ENCODE data around the gene ARHGEF6. TPM values are rescaled to one million over a fixed set of nuclear protein-coding genes. Genes with fewer than 3 reads are reported as not detected.
A peak's percentile ranks its signal among the peaks of the same experiment; 100 is the strongest.
"Not testable (repeated sequence)": the region's sequence is repeated elsewhere in the genome, so short reads cannot be mapped to it uniquely, and the experiment has no call there.

Gene ARHGEF6
- total RNA-seq, 2 experiments from 2014 or later: 97.2 to 122 TPM

GRCh38 chrX:136812286-136812685 lies 31.6 kb upstream of the ARHGEF6 start:
- no peaks in the 10 kb centered on the region for H3K9me3 Mint-ChIP-seq
- H3K4me1 Mint-ChIP-seq: peaks cover 25% of the 10 kb centered on the region
- ChIA-PET POLR2A (no interaction called here), CTCF (interaction anchor here (1.0 to 1.1 kb wide), 2 partner anchors 10 to 108 kb away, joined by 3 to 4 read pairs; no protein-coding TSS in a partner anchor)
- no peaks in the 10 kb centered on the region for H3K27me3 Mint-ChIP-seq
- H3K36me3 Mint-ChIP-seq (ENCODE audit: low read depth): peaks cover 9% of the 10 kb centered on the region
- no peak overlapping the region for H3K4me3 Mint-ChIP-seq
- H3K27ac Mint-ChIP-seq: no peak overlapping the region
- DNase-seq: no peak

GRCh38 chrX:136810493-136810892 lies 29.8 kb upstream of the ARHGEF6 start:
- Mint-ChIP-seq H3K27me3 (no peaks in the 10 kb centered on the region), H3K4me1 (peaks cover 25% of the 10 kb centered on the region), H3K27ac (peak overlapping the region; percentile 62), H3K4me3 (peak overlapping the region; percentile 19), H3K36me3 (ENCODE audit: low read depth) (peaks cover 11% of the 10 kb centered on the region), H3K9me3 (no peaks in the 10 kb centered on the region)
- POLR2A ChIA-PET: interaction anchor here (0.9 kb wide), 1 partner anchor 30 kb away, joined by 3 read pairs; the partner anchor contains the start of gene ARHGEF6
- CTCF ChIA-PET: interaction anchor here (0.9 to 1.7 kb wide), 4 partner anchors 12 to 58 kb away, joined by 3 to 6 read pairs (median 4); no protein-coding TSS in a partner anchor
- peak; percentile 17 for DNase-seq

DNA sequence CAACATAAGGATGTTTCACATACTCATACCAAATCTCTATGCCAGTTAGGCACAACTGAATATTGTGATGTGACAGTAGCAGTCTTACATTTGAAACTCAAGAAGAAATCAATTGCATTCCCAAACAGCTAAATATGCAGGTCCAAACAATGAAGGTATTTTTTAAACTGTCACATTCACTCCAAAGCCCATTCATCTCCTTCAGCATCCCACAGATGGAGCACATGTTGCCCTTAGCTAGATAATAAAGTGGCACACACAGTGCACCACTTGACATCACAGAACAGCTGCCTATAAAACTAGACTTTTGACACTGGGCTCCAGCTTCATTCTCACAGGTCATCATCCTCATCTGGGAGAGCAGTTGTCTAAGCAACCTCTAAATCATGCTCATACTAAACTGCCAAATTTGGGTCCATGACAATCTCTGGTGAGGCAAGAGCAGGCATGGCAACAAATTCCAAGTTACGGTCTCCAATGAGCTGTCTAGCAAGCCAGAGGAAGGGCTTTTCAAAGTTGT lies 26.2 kb upstream of the ARHGEF6 start:
- no peak for DNase-seq
- H3K4me1 Mint-ChIP-seq: peaks cover 23% of the 10 kb centered on the region
- ChIA-PET POLR2A (no interaction called here), CTCF (interaction anchor here (1.1 kb wide), 1 partner anchor 16 kb away, joined by 3 read pairs; no protein-coding TSS in a partner anchor)
- H3K27me3 Mint-ChIP-seq: no peaks in the 10 kb centered on the region
- peaks cover 11% of the 10 kb centered on the region for H3K36me3 Mint-ChIP-seq (ENCODE audit: low read depth)
- H3K4me3 Mint-ChIP-seq: no peak overlapping the region
- no peak overlapping the region for H3K27ac Mint-ChIP-seq
- H3K9me3 Mint-ChIP-seq: peaks cover 3% of the 10 kb centered on the region

DNA sequence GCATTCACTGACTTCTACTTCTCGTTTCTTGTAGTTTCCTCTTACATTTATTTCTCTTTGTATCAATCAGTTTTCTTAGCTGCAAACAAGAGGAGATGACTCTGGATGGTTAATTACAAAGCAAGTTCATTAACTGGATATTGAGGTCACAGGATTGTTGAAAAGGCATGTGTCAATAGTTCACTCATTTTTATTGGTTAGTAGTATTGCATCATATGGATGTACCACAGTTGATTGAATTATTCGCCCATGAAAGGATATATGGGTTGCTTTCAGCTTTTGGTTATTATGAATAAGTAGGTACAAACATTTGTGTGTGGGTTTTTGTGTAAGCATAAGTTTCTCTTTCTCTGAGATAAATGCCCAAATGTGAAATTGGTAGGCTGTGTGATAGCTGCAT lies 21.8 kb upstream of the ARHGEF6 start:
- Mint-ChIP-seq H3K36me3 (ENCODE audit: low read depth) (peaks cover 9% of the 10 kb centered on the region), H3K27me3 (no peaks in the 10 kb centered on the region), H3K4me3 (no peak overlapping the region), H3K9me3 (peaks cover 3% of the 10 kb centered on the region), H3K4me1 (peaks cover 12% of the 10 kb centered on the region), H3K27ac (no peak overlapping the region)
- no peak for DNase-seq
- POLR2A ChIA-PET: no interaction called here
- CTCF ChIA-PET: interaction anchor here (0.9 kb wide), 1 partner anchor 12 kb away, joined by 3 read pairs; no protein-coding TSS in a partner anchor

DNA sequence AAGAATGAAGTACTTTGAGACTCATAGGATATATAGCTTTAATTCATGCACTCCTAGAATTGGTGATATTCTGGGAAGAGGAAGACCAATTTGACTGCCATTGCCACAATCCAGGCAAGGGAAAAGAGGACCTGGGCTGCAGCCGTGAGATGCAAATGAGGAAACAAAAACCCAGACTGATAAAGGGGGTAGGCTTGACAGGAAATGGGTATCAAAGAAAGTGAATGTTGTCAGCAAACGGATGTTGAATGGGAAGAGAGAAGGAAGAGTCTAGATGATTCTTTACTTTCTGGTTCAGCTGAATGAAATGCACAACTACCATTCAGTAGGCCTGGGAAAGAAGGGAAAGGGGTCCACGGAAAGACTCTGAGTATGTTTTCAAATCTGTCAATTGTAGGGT lies 17.1 kb upstream of the ARHGEF6 start:
- Mint-ChIP-seq H3K36me3 (ENCODE audit: low read depth) (peaks cover 4% of the 10 kb centered on the region), H3K4me1 (peaks cover 14% of the 10 kb centered on the region), H3K27me3 (no peaks in the 10 kb centered on the region), H3K4me3 (no peak overlapping the region), H3K9me3 (peaks cover 3% of the 10 kb centered on the region), H3K27ac (no peak overlapping the region)
- no peak for DNase-seq
- ChIA-PET CTCF (no interaction called here), POLR2A (no interaction called here)

GRCh38 chrX:136795132-136795531 lies 14.4 kb upstream of the ARHGEF6 start:
- H3K27me3 Mint-ChIP-seq; H3K9me3 Mint-ChIP-seq; H3K27ac Mint-ChIP-seq; H3K4me3 Mint-ChIP-seq; DNase-seq; H3K36me3 Mint-ChIP-seq (ENCODE audit: low read depth); POLR2A ChIA-PET: not testable (repeated sequence)
- H3K4me1 Mint-ChIP-seq: peaks cover 11% of the 10 kb centered on the region
- CTCF ChIA-PET: interaction anchor here (1.4 kb wide), 1 partner anchor 11 kb away, joined by 4 read pairs; no protein-coding TSS in a partner anchor

- H3K9me3 Mint-ChIP-seq; POLR2A ChIA-PET; H3K27ac Mint-ChIP-seq; H3K27me3 Mint-ChIP-seq; H3K4me3 Mint-ChIP-seq; H3K36me3 Mint-ChIP-seq (ENCODE audit: low read depth); DNase-seq: not testable (repeated sequence)
- CTCF ChIA-PET: interaction anchor here (1.4 kb wide), 1 partner anchor 10 kb away, joined by 4 read pairs; no protein-coding TSS in a partner anchor
- peaks cover 11% of the 10 kb centered on the region for H3K4me1 Mint-ChIP-seq
Measured at GRCh38 chrX:136794660-136795059, 13.9 kb upstream of the ARHGEF6 start.

DNA sequence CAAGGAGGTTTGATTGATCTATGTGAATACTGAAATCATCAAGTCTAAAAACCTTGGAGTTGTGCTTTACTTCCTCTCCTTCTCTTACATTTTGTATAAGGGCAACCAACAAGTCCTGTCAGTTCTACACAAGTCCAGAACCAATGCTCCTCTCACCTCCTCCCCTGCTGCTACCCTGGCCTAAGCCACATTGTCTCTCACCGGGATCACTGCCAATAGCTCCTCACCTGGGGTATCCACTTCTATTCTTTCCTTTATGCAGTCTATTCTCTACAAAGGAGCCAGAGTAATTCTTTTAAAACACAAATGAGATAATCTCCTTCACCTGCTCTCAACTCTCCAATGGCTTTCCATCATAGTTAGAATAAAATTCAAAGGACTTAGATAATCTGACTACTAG lies 13.3 kb upstream of the ARHGEF6 start:
- Mint-ChIP-seq H3K9me3 (peaks cover 3% of the 10 kb centered on the region), H3K27me3 (no peaks in the 10 kb centered on the region), H3K36me3 (ENCODE audit: low read depth) (peaks cover 3% of the 10 kb centered on the region), H3K4me1 (peaks cover 11% of the 10 kb centered on the region), H3K4me3 (no peak overlapping the region), H3K27ac (no peak overlapping the region)
- DNase-seq: no peak
- ChIA-PET POLR2A (no interaction called here), CTCF (interaction anchor here (1.4 kb wide), 1 partner anchor 10 kb away, joined by 4 read pairs; no protein-coding TSS in a partner anchor)

- Mint-ChIP-seq H3K9me3 (peaks cover 3% of the 10 kb centered on the region), H3K4me3 (no peak overlapping the region), H3K27me3 (no peaks in the 10 kb centered on the region), H3K4me1 (no peaks in the 10 kb centered on the region), H3K27ac (no peak overlapping the region), H3K36me3 (ENCODE audit: low read depth) (peaks cover 2% of the 10 kb centered on the region)
- CTCF ChIA-PET: no interaction called here
- POLR2A ChIA-PET: no interaction called here
- DNase-seq: no peak
Measured at GRCh38 chrX:136789856-136790255, 9.1 kb upstream of the ARHGEF6 start.

- Mint-ChIP-seq H3K36me3 (ENCODE audit: low read depth) (peaks cover 14% of the 10 kb centered on the region), H3K4me3 (no peak overlapping the region), H3K27ac (peak overlapping the region; percentile 41), H3K9me3 (no peaks in the 10 kb centered on the region), H3K4me1 (peaks cover 40% of the 10 kb centered on the region), H3K27me3 (no peaks in the 10 kb centered on the region)
- DNase-seq: no peak
- CTCF ChIA-PET: interaction anchor here (1.8 kb wide), 1 partner anchor 10 kb away, joined by 4 read pairs; no protein-coding TSS in a partner anchor
- POLR2A ChIA-PET: no interaction called here
Measured at GRCh38 chrX:136784231-136784630, 3.5 kb upstream of the ARHGEF6 start.

DNA sequence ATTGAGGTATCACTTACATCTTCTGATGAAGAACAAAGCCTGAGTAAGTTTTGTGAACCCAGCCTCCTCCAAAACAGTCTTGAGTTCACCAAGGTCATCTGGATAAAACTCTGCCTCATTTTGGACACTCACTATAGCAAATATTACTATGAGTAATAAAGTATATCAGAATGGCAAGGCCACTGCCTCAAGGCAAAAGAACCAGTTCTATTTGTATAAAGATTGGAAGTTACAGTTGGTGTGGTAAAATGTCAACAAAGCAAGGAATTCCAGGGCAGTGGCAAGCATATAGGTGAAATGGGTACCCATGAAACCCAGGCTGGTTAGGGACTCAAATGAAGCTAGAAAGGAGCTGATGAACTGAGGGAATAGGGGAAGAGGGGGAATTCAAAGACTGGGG lies 2.4 kb upstream of the ARHGEF6 start:
- Mint-ChIP-seq H3K27ac (no peak overlapping the region), H3K36me3 (ENCODE audit: low read depth) (peaks cover 22% of the 10 kb centered on the region), H3K4me1 (peaks cover 43% of the 10 kb centered on the region), H3K4me3 (no peak overlapping the region), H3K9me3 (no peaks in the 10 kb centered on the region), H3K27me3 (no peaks in the 10 kb centered on the region)
- no peak for DNase-seq
- ChIA-PET POLR2A (no interaction called here), CTCF (no interaction called here)

DNA sequence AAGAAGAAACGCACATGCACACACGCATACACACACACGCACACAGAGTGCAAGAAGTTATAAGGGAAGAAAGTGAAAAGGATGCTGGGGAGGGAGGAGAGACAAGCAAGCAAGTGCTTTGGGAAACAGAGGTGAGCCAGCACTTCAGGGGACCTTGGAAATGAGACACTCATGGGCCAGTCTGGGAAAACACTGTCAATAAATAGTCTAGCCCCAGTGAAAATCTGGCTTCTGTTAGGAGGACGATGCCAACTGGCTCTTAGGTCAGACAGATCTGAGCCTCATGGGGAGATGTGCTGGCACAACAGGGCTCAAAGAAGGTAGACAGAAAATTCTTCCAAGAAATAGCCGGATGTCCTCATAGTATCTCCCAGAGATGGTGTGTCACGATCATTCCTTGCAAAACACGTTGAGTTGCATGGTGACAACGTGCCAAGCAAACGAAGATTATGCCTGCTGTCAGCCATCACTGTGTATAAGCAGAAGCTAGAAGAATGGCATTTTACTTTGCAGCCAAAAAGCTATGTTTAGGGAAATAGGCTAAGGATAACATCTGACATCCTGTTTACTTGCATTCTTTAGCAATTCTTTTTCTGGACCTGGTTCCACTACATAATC lies 557 bp upstream of the ARHGEF6 start:
- CTCF ChIA-PET: interaction anchor here (0.7 to 1.5 kb wide), 4 partner anchors 10 to 122 kb away, joined by 4 to 5 read pairs (median 4); no protein-coding TSS in a partner anchor
- H3K4me3 Mint-ChIP-seq: peak overlapping the region; percentile 83
- H3K9me3 Mint-ChIP-seq: no peaks in the 10 kb centered on the region
- POLR2A ChIA-PET: interaction anchor here (0.7 to 2.2 kb wide), 4 partner anchors 29 to 99 kb away, joined by 3 to 11 read pairs (median 4); partner anchors contain the start of gene RBMX
- H3K4me1 Mint-ChIP-seq: peaks cover 58% of the 10 kb centered on the region
- H3K27me3 Mint-ChIP-seq: no peaks in the 10 kb centered on the region
- DNase-seq: no peak
- H3K27ac Mint-ChIP-seq: peak overlapping the region; percentile 95
- H3K36me3 Mint-ChIP-seq (ENCODE audit: low read depth): peaks cover 37% of the 10 kb centered on the region

GRCh38 chrX:136780241-136780640 lies 491 bp downstream of the ARHGEF6 start:
- DNase-seq: no peak
- Mint-ChIP-seq H3K9me3 (no peaks in the 10 kb centered on the region), H3K27ac (peak overlapping the region; percentile 95), H3K27me3 (no peaks in the 10 kb centered on the region), H3K4me3 (peak overlapping the region; percentile 83), H3K4me1 (peaks cover 68% of the 10 kb centered on the region), H3K36me3 (ENCODE audit: low read depth) (peaks cover 43% of the 10 kb centered on the region)
- POLR2A ChIA-PET: interaction anchor here (0.9 to 2.2 kb wide), 4 partner anchors 30 to 127 kb away, joined by 3 to 11 read pairs (median 3); partner anchors contain the start of gene RBMX
- CTCF ChIA-PET: interaction anchor here (1.0 to 1.5 kb wide), 5 partner anchors 11 to 103 kb away, joined by 3 to 4 read pairs (median 3); no protein-coding TSS in a partner anchor
